ENCODE results near the gene SLC25A33. TPM values are rescaled to one million over a fixed set of nuclear protein-coding genes. Genes with fewer than 3 reads are reported as not detected.

Gene SLC25A33
- total and polyA plus RNA-seq, 3 experiments from 2014 or later, result 6.5 to 12.9 (median 12.8) TPM

- DNase-seq, result no peak
- Mint-ChIP-seq H3K4me1 (no peaks in the 10 kb centered on the region), H3K4me3 (no peak overlapping the region), H3K9me3 (no peaks in the 10 kb centered on the region), H3K36me3 (no peaks in the 10 kb centered on the region), H3K27me3 (peaks cover 0 to 2% of the 10 kb centered on the region in 2 donors), H3K27ac (no peak overlapping the region)
- Histone ChIP-seq H3K4me3 (ENCODE audit: low read length) (no peak overlapping the region), H3K27ac (ENCODE audit: low read depth, low read length) (no peak overlapping the region), H3K4me1 (ENCODE audit: insufficient read depth, low read length) (no peaks in the 10 kb centered on the region), H3K36me3 (ENCODE audit: insufficient read depth, low read length) (no peaks in the 10 kb centered on the region), H3K9me3 (ENCODE audit: low read length) (no peaks in the 10 kb centered on the region), H3K27me3 (ENCODE audit: insufficient read depth, low read length, poor library complexity, severe bottlenecking) (no peaks in the 10 kb centered on the region)
- ChIA-PET POLR2A (no interaction called here), CTCF (no interaction called here)
Observed at GRCh38 chr1:9530320-9530719, 8.9 kb upstream of the SLC25A33 start.

- Histone ChIP-seq H3K27me3 (ENCODE audit: insufficient read depth, low read length, poor library complexity, severe bottlenecking) (no peaks in the 10 kb centered on the region), H3K4me3 (ENCODE audit: low read length) (no peak overlapping the region), H3K4me1 (ENCODE audit: insufficient read depth, low read length) (peaks cover 12% of the 10 kb centered on the region), H3K9me3 (ENCODE audit: low read length) (no peaks in the 10 kb centered on the region), H3K27ac (ENCODE audit: low read depth, low read length) (no peak overlapping the region), H3K36me3 (ENCODE audit: insufficient read depth, low read length) (no peaks in the 10 kb centered on the region)
- Mint-ChIP-seq H3K27ac (no peak overlapping the region), H3K27me3 (no peaks in the 10 kb centered on the region), H3K36me3 (no peaks in the 10 kb centered on the region), H3K4me3 (no peak overlapping the region), H3K9me3 (no peaks in the 10 kb centered on the region), H3K4me1 (peaks cover 10 to 16% (median 16%) of the 10 kb centered on the region in 3 donors)
- no peak for DNase-seq
- ChIA-PET POLR2A (interaction anchor here (0.6 kb wide), 1 partner anchor 19 kb away, joined by 3 read pairs; no protein-coding TSS in a partner anchor), CTCF (no interaction called here)
Observed at GRCh38 chr1:9534953-9535352, 4.3 kb upstream of the SLC25A33 start.

- Mint-ChIP-seq H3K4me1 (peaks cover 19 to 26% (median 25%) of the 10 kb centered on the region in 3 donors), H3K4me3 (peak overlapping the region in 1 of 7 donors; percentile 55), H3K27ac (no peak overlapping the region), H3K36me3 (peaks cover 0 to 2% (median 0%) of the 10 kb centered on the region in 3 donors), H3K27me3 (no peaks in the 10 kb centered on the region), H3K9me3 (no peaks in the 10 kb centered on the region)
- Histone ChIP-seq H3K27ac (ENCODE audit: low read depth, low read length) (no peak overlapping the region), H3K36me3 (ENCODE audit: insufficient read depth, low read length) (no peaks in the 10 kb centered on the region), H3K4me3 (ENCODE audit: low read length) (no peak overlapping the region), H3K27me3 (ENCODE audit: insufficient read depth, low read length, poor library complexity, severe bottlenecking) (no peaks in the 10 kb centered on the region), H3K4me1 (ENCODE audit: insufficient read depth, low read length) (peaks cover 21% of the 10 kb centered on the region), H3K9me3 (ENCODE audit: low read length) (no peaks in the 10 kb centered on the region)
- no peak for DNase-seq
- POLR2A ChIA-PET, result interaction anchor here (0.7 kb wide), 1 partner anchor 594 kb away, joined by 3 read pairs; no protein-coding TSS in a partner anchor
- CTCF ChIA-PET, result interaction anchor here (1.5 kb wide), 1 partner anchor 45 kb away, joined by 5 read pairs; no protein-coding TSS in a partner anchor
Observed at GRCh38 chr1:9536301-9536700, 3.0 kb upstream of the SLC25A33 start.

- H3K36me3 ChIP-seq (ENCODE audit: insufficient read depth, low read length), result no peaks in the 10 kb centered on the region
- no peak overlapping the region for H3K4me3 ChIP-seq (ENCODE audit: low read length)
- Mint-ChIP-seq H3K36me3 (peaks cover 0 to 2% (median 0%) of the 10 kb centered on the region in 3 donors), H3K4me3 (peak overlapping the region; percentile 16 to 89 (median 54)), H3K27me3 (no peaks in the 10 kb centered on the region), H3K4me1 (peaks cover 26 to 34% (median 32%) of the 10 kb centered on the region in 3 donors), H3K9me3 (no peaks in the 10 kb centered on the region), H3K27ac (peak overlapping the region in 7 of 8 donors; percentile 2 to 92 (median 48))
- H3K27me3 ChIP-seq (ENCODE audit: insufficient read depth, low read length, poor library complexity, severe bottlenecking), result no peaks in the 10 kb centered on the region
- H3K4me1 ChIP-seq (ENCODE audit: insufficient read depth, low read length), result peaks cover 21% of the 10 kb centered on the region
- CTCF ChIA-PET, result interaction anchor here (1.4 kb wide), 1 partner anchor 36 kb away, joined by 3 read pairs; no protein-coding TSS in a partner anchor
- no peak for DNase-seq
- no peaks in the 10 kb centered on the region for H3K9me3 ChIP-seq (ENCODE audit: low read length)
- no peak overlapping the region for H3K27ac ChIP-seq (ENCODE audit: low read depth, low read length)
- POLR2A ChIA-PET, result interaction anchor here (0.7 kb wide), 1 partner anchor 26 kb away, joined by 3 read pairs; no protein-coding TSS in a partner anchor
Observed at GRCh38 chr1:9537863-9538668, 1.2 kb upstream of the SLC25A33 start.

- no peaks in the 10 kb centered on the region for H3K27me3 Mint-ChIP-seq
- H3K4me3 Mint-ChIP-seq, result peak overlapping the region; percentile 71 to 89 (median 87)
- peak in 2 of 5 donors; percentile 6 to 48 for DNase-seq
- H3K4me1 Mint-ChIP-seq, result peaks cover 26 to 34% (median 32%) of the 10 kb centered on the region in 3 donors
- ChIA-PET POLR2A (interaction anchor here (0.6 kb wide), 1 partner anchor 77 kb away, joined by 3 read pairs; no protein-coding TSS in a partner anchor), CTCF (no interaction called here)
- Histone ChIP-seq H3K27me3 (ENCODE audit: insufficient read depth, low read length, poor library complexity, severe bottlenecking) (no peaks in the 10 kb centered on the region), H3K4me1 (ENCODE audit: insufficient read depth, low read length) (peaks cover 21% of the 10 kb centered on the region), H3K36me3 (ENCODE audit: insufficient read depth, low read length) (no peaks in the 10 kb centered on the region), H3K27ac (ENCODE audit: low read depth, low read length) (no peak overlapping the region), H3K9me3 (ENCODE audit: low read length) (no peaks in the 10 kb centered on the region), H3K4me3 (ENCODE audit: low read length) (peak overlapping the region; percentile 20)
- H3K9me3 Mint-ChIP-seq, result no peaks in the 10 kb centered on the region
- H3K36me3 Mint-ChIP-seq, result peaks cover 0 to 2% (median 0%) of the 10 kb centered on the region in 3 donors
- peak overlapping the region; percentile 77 to 95 (median 90) for H3K27ac Mint-ChIP-seq
Observed at GRCh38 chr1:9538669-9539164, 548 bp upstream of the SLC25A33 start.

GRCh38 chr1:9539829-9540550 lies 725 bp downstream of the SLC25A33 start:
- peaks cover 28 to 37% (median 36%) of the 10 kb centered on the region in 3 donors for H3K4me1 Mint-ChIP-seq
- H3K4me3 Mint-ChIP-seq, result peak overlapping the region; percentile 80 to 94 (median 89)
- H3K27me3 Mint-ChIP-seq, result no peaks in the 10 kb centered on the region
- H3K36me3 ChIP-seq (ENCODE audit: insufficient read depth, low read length), result no peaks in the 10 kb centered on the region
- H3K4me3 ChIP-seq (ENCODE audit: low read length), result peak overlapping the region; percentile 62
- H3K9me3 ChIP-seq (ENCODE audit: low read length), result no peaks in the 10 kb centered on the region
- H3K36me3 Mint-ChIP-seq, result peaks cover 0 to 2% (median 0%) of the 10 kb centered on the region in 3 donors
- H3K9me3 Mint-ChIP-seq, result no peaks in the 10 kb centered on the region
- H3K27ac Mint-ChIP-seq, result peak overlapping the region; percentile 37 to 91 (median 87)
- no peaks in the 10 kb centered on the region for H3K27me3 ChIP-seq (ENCODE audit: insufficient read depth, low read length, poor library complexity, severe bottlenecking)
- ChIA-PET POLR2A (interaction anchor here (0.6 to 1.0 kb wide), 2 partner anchors 22 to 1597 kb away, joined by 3 to 4 read pairs; no protein-coding TSS in a partner anchor), CTCF (no interaction called here)
- peaks cover 21% of the 10 kb centered on the region for H3K4me1 ChIP-seq (ENCODE audit: insufficient read depth, low read length)
- DNase-seq, result peak in 4 of 5 donors; percentile 2 to 65 (median 56)
- H3K27ac ChIP-seq (ENCODE audit: low read depth, low read length), result peak overlapping the region; percentile 69

- CTCF ChIA-PET, result no interaction called here
Observed at GRCh38 chr1:9542430-9542829, 3.2 kb downstream of the SLC25A33 start.

More at GRCh38 chr1:9542430-9542829, 3.2 kb downstream of the SLC25A33 start:
- Mint-ChIP-seq H3K27me3 (no peaks in the 10 kb centered on the region), H3K36me3 (peaks cover 0 to 2% (median 0%) of the 10 kb centered on the region in 3 donors), H3K4me1 (peaks cover 30 to 47% (median 44%) of the 10 kb centered on the region in 3 donors), H3K9me3 (no peaks in the 10 kb centered on the region), H3K4me3 (peak overlapping the region in 3 of 7 donors; percentile 19 to 63 (median 62)), H3K27ac (peak overlapping the region in 3 of 8 donors; percentile 3 to 34 (median 31))
- no peak overlapping the region for H3K27ac ChIP-seq (ENCODE audit: low read depth, low read length)
- H3K27me3 ChIP-seq (ENCODE audit: insufficient read depth, low read length, poor library complexity, severe bottlenecking), result no peaks in the 10 kb centered on the region
- no peaks in the 10 kb centered on the region for H3K36me3 ChIP-seq (ENCODE audit: insufficient read depth, low read length)
- POLR2A ChIA-PET, result interaction anchor here (0.7 kb wide), 1 partner anchor 15 kb away, joined by 4 read pairs; no protein-coding TSS in a partner anchor
- H3K9me3 ChIP-seq (ENCODE audit: low read length), result no peaks in the 10 kb centered on the region
- no peak overlapping the region for H3K4me3 ChIP-seq (ENCODE audit: low read length)
- H3K4me1 ChIP-seq (ENCODE audit: insufficient read depth, low read length), result peaks cover 21% of the 10 kb centered on the region
- DNase-seq, result no peak

Data from CD8-positive, alpha-beta memory T cell (primary cell).